GM19438 (cell line): ENCODE data around the gene LSAMP.

Experiments used
- ATAC-seq: cut with Tn5 transposase; IDR thresholded peaks from one replicate; pipeline ENCODE4 v1.9.1; 2021; ENCODE audit warnings: low read depth; ENCODE audit not compliant: unreplicated experiment

LSAMP gene

DNA sequence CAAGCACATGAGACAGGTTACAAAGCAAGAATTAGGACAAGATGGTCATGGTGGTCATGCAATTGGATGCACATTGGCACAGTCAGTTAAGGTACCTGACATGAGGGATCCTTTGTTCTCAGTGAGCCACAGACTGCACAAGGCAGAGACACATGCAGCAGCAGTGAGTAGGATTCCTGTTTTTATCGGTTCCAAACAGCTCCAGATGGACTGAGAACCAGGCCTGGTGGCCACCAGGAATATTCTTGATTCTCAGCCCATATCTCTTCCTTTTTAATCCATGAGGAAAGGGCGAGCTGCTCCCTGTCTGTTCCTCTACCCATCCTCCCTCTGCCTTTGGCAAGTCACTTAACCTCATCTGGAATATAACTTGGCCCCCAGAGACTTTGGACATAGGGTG is 411.2 kb downstream of the LSAMP start:
- no peak for ATAC-seq

DNA sequence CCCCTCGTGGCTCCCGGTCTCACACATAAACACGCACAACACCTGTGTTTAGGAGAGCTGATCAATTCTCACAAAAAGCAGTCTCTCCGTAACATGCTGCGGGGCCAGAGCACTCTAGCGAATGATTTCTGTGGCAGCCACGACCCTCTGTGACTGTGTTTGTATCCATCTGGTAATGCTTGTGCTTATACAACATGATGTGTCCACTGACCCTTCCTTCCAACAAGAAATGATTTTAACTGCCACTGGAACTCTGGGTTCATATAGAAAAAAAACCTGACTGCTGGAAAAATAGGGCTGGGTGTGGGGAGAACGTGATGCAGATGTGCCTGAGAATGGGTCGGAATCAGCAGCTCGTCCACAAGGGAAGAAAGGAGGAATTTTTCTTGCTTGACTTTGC is 411.8 kb downstream of the LSAMP start:
- ATAC-seq: no peak

DNA sequence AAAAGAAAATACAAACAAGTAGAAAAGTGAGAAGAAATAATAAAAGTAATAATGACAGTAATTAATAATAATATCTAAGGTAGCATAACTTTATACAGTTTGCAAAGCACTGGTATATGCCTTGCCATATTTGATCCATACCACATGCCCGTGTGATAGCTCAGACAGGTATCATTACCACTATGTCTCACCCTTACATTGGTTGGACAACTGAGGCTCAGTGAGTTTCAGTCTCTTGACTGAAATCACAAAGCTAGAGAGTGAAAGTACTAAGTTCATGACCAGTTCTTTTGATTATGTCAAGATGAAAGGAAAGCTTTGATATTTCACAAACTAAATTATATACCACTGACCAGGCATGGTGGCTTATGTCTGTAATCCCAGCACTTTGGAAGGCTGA is 413.1 kb downstream of the LSAMP start:
- ATAC-seq: no peak

DNA sequence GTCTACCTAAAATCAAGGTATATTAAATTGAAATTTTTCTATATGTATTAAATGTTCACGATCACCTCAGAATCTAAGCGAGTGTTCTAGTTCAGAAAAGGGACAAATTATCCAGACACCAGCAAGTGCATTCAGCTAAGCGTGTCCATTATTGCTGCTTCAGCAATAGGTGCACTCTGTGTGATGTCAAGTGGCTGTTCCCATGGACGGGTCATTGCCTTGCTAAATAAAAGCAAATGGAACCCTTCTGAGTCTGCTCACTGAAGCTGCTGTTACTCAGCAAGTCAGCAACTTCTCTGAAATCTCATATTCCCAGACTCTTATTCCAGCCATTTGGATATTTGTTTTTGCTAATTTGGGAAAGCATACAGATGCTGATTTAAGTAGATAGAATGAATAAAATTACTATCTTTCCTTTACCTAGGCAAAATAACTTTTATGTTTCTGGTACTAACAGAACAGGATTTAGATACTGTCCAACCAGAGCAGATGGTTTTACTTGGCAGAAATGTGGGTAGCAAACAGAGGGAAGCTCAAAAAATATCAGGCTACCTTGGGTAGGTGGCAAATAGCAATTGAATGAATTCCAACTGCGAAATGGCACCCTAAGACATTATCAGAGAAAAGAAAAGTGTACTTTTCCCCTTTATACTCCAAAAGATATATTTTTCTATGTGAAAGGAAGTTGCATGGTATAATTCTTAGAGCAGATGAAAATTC is 415.0 kb downstream of the LSAMP start:
- ATAC-seq: no peak

DNA sequence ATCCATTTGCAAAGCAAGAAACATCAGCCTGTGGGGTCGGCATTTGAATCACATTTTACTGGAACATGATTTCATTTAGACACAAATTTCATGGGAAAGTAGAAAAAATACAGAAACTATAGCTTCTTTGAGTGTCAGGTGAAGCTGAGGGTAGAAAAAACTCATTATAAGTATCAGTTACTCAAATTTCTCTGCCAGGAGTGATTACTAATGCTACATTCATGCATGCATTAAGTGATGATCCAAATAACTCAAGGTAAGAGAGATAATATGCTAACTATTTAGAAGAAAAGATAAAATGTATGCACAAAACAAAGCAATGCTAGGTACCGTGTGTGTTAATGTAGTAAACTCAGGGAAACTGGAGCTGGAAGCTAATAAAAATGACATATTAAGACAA is 416.0 kb downstream of the LSAMP start:
- no peak for ATAC-seq

DNA sequence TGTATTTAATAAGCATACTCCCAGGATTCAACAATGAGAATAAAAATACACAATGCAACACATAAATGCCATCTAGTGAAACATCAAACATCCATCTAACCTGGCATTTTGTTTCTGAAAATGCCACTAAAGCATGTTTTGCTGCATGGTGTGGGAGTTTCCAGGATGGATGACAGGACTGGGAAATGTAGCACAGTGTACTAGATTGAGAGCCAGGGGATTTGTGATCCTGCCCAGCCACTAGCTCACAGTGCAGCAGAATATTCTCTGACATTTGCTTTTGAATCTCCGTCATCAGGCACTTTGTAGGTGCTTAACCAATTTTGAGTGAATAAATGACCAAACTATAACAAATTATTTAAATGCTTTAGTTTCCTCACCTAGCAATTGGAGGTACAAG is 417.1 kb downstream of the LSAMP start:
- no peak for ATAC-seq

DNA sequence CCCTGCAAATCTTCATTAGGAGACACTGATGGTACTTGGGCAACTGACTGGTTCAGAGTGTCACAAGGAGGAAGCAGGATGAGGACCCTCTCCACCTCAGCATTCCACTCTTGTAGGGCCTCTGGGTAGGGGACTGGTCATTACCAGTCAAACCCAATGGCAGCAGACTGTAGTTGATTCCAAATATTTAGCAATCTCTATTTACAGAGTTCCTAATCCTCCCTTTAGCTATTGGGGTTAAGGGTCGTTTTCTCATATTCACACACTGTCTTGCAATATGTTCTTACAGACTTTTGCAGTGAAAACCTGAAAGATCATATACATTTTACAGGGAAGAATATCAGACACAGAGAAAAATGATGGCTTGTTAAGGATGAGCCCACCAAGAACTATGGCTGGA is 424.3 kb downstream of the LSAMP start:
- no peak for ATAC-seq

DNA sequence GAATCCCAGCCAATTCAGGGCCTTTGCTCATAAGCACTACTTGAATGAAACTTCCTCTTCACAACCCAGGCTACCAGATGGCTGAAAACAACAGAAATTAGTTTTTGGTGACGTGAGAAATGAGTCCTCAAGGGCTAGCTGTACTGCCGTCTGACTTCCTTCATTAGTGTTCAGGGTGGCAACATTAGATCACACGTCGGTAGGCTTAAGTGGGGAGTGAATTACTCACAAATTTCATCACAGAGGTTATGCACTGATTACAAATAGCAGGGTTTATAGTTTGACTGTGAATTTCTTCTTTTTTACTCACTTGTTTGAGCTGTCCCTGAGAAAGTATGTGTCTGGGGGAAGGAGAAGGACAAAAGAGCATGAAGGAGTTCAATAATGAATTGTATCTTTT is 424.8 kb downstream of the LSAMP start:
- no peak for ATAC-seq

DNA sequence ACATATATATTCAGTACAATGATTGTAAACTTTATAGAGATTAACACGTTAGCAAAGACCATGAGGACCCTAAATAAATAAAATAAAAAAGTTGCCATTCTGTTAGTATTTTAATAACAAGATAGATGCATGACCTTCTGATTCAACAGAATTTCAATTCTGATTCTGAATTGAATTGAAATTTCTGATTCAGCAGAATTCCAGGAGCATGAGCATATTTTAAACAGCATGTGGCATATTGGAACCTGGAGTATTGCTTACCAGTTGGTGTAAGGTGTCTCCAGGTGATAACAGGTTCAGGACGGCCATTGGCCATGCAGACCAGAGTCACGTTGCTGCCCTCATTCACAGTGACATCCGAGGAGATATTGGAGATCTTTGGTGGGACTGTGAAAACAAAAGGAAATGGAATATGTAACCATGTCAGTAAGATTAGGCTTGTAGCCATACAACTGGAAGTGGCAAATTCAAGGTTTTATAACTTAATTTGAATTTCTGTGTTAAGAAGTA is 426.0 kb downstream of the LSAMP start:
- no peak for ATAC-seq

DNA sequence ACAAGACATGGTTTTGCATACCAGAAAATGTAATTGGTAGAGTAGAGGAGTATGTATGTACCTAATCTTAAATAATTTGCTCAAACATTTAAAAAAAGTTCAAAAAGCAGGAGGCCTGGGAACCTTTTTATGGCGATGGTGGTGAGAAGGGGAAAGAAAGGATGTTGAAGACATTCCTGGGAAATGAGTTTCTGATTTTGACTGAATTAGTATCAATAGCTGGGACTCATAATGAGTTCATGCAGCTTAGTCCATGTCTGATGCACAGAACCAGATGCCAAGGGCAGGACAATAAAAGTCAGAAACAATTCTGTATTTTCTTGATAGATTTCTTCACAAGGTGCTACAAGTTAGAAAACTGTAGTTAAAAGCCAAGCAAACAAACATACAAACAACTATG is 426.6 kb downstream of the LSAMP start:
- no peak for ATAC-seq

DNA sequence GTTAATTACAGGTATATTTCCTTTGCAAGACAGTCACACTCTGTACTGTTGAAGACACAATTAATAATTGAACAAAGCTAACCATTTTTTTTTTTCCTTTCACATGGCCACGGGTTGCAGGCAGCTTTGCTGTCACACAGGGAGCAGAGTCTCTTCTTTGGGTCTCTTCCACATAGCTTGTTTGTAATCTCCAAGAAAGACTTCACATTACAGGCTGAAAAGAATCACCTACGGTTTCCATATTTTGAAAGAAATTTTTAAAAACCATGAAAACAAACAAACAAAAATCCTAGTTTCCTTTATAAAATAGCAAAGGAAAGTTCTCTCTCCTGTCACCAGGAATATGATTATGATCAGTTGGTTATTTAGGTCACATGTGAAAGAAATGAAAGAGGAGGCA is 429.4 kb downstream of the LSAMP start:
- no peak for ATAC-seq

DNA sequence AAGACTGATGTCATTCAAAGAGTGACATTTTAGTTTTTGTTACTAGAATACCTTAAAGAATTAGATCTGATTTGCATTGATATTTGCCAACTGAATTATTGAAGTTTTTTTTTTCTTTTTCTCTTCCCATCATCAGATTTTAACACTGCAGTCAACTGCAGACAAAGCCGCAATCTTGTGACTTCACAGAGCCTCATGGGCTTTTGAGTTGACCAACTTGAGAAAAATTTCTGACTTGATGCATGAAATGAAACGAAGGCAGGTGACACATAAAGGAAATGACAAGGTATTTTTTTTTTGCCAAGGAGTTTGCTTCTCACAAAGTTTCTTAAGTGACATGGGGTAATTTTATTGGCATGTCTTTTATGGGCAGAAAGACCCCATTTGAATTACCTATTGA is 438.3 kb downstream of the LSAMP start:
- no peak for ATAC-seq

DNA sequence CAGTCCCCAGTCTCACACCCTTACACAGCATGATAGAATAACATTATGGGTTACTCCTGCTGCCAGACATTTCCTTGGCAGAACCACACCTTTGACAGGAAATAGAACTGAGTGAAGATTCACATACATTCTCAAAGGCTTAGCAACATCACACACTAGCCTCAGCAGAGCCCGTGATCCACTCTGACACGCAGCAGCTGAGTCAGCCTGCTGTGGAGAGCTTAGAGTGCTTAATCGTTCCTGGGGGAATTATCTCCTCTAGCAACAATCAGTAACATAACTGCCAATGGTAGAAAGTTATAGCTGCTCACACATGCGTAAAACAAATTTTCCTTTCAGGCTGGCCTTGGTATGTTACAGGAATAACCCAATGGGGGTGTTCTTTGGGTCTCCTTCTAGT is 439.9 kb downstream of the LSAMP start:
- no peak for ATAC-seq

DNA sequence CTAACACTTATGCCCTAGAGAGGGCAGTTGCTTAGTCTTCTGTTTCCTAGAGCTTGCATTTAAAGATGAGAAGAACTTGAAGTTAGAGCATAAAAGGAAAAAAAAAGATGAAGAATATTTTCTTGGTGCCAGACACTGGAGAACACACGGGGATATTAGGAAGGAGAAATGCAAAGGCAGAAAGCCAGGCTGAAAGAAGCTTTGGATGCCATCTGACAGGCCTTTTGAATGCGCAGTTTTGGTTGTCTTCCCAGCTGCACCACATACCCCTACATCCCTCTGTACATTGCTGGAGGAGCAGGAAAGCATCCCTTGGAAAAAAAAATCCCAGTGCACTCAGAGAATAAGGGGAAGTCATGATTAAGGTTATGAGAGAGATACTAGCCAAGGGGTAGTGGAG is 443.1 kb downstream of the LSAMP start:
- no peak for ATAC-seq

DNA sequence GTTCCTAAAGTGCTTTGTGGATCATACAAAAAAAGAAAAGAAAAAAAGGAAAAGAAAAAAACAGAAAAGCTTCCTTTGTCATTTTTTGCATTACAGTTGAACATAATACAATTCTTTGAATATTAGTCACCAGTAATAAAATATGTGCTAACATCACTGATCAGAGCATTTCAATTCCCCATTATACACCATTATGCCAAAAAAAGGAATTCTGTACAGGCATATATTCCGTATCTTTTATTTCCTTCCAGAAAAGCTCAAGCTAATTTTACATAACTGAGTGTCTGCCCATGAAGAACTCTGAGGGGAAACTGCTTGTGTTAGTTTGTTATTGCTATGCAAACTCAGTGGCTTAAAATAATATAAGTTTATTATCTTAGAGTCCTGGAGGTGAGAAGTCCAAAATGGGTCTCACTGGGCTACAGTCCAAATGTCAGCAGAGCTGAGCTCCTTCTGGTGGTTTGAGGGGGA is 444.1 kb downstream of the LSAMP start:
- ATAC-seq: no peak

DNA sequence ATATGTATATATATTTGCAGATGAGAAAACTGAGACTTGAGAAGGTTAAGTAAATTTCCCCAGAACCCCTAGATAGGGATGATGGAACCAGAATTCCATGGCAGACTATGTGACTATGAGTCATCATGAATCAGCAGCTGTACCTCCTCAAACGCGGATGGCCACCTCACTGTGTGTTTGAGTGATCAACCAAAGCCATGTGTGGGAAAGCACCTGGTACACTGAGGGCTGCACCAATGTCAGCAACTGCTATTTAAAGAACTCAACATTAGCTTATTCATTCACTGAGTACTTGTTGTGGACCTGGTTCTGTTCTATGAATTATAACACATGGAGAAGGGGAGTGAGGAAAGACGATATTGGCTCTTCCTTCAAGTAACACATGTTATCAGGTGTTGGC is 445.0 kb downstream of the LSAMP start:
- peak; percentile 61 for ATAC-seq

DNA sequence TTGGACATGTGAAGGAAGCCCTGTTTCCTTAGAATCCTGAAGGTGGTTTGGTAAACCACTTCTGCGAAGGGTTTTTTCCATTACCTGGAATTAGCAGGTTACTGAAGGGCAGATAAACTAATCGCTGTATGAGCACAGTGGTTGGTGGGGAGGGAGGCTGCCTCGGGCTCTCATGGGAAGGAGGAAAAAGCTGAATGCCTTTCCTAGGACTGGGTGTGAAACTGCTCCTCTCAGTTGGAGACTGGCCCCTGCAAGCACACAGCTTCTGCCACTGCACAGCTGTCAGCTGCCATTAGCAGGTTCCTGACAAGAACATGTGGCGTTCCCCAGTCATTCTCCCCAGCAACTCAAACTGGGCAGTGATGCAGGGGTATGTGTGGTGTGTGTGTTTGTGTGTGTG is 445.7 kb downstream of the LSAMP start:
- no peak for ATAC-seq

DNA sequence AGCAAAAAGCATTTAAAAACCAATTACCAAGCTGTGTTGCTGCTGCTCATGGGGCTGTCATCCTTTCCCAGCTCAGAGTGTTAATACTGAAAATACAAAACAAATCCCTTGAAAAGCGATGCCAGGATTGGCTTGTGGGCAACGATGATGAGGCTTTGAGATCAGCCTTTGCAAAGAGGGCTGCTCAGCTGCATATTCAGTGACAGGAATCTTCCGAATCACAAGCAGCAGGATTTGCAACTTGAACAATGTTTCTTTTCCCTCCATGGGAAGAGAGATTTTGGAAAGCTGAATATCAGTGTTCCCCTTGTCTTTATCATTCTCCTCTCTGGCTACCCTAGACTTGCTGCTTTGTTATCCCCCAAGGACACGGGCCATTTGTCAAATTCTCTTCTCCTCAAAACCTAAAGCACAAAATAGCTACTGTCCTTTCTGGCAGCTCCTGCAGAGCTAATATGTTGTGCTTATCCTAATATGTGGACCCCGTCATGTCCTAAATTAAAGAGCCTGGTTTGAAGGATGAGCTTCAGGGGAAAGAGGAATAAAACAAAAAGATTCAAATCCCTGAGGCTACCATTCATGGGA is 446.2 kb downstream of the LSAMP start:
- ATAC-seq: no peak

DNA sequence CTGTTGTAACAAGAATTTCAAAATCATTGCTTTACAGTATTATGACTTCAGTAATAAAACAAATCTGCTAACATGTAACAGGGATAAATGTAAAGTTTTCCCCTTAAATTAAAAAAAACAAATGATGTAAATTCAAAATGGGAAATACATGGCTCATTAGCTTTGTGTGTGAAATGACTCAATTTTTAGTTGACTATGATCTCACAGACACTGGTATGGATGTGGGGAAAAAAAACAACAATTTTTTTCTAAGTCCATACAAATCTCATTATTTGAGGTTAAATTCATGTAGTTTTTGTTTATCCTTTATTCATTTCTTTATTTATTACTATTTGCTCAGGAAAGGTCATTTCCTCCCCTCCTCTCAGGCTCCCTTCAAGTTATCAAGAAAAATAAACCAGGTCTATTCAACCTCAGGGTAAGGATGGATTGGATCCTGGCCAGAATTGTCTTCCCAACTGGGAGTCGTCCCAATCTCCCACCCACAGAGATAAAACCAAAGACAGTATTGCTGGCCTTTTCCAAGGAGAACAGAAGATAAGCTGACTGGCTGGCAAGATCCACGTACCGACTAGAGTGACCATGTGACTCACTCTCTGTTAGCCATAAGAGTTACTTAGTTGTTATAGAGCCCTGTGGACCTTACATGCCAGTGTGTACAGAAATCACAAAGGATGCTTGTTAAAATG is 448.7 kb downstream of the LSAMP start:
- no peak for ATAC-seq

DNA sequence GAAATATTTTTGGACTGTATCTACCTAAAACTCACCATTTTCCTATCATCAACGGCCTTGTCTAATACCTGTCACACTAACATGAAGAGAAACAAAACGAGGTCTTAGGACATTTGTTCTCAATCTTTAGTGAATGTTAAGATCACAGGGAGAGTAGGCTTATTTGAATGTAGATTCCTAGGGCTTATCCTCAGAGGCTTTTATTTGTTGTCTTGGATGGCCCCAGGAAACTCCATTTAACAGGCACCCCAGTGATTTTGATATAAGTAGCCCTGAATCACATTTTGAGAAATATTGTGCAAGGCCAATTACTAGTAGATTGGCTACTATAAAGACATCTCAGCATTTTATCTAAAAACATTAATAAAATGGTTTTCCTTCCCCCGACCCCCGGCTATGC is 454.6 kb downstream of the LSAMP start:
- ATAC-seq: no peak

DNA sequence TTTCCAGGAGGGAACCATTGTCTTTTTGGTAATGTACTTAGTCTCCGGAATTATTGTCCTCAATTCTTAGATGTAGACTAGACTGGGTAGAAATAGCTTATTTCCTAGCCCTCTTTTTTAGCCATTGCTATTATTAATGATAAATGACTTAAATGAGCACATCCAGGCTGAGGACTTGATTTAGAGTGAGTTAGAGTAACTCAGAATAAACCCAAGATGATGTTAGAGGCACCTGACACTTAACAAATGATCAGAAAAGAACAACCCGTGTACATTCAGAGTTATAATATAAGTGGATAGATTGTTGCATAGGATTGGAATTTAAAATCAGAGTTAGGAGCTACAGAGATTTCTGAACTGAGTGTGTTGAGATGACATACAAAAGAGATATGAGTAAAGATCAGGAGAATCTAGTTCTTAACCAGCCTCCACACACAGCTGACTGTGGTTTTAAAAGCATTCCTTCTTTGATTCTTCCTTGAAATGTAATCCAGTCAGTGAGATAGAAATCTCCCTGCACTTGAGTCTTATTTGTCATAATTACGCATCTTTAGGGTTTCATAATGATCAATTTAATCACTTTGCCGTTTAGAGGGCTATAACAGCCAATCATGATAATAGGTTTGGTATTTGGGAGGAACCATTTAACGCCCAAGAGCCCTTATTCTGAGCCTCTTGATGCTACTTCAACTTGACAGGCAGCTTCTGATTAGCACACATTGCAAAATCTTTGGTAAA is 455.4 kb downstream of the LSAMP start:
- ATAC-seq: no peak
